ENCODE results near the gene PBX3. TPM values are rescaled to one million over a fixed set of nuclear protein-coding genes. Genes with fewer than 3 reads are reported as not detected.

The PBX3 gene
- total RNA-seq = 13.8 TPM

- peak; percentile 5 for ATAC-seq
Observed at GRCh38 chr9:125747053-125747764, at the start of gene PBX3. PBX3 (plus strand) TSS chr9:125747373.

- no peak for ATAC-seq
Observed at GRCh38 chr9:125699870-125700269, 47.3 kb upstream of the PBX3 start.

- peak; percentile 17 for ATAC-seq
Observed at GRCh38 chr9:125700791-125701190, 46.4 kb upstream of the PBX3 start.

- ATAC-seq = peak; percentile 93
Observed at GRCh38 chr9:125701351-125701750, 45.8 kb upstream of the PBX3 start.

GRCh38 chr9:125703662-125704061, 43.5 kb upstream of the PBX3 start:
- no peak for ATAC-seq

- ATAC-seq = no peak
Observed at GRCh38 chr9:125705893-125706292, 41.3 kb upstream of the PBX3 start.

GRCh38 chr9:125706651-125707471, 40.3 kb upstream of the PBX3 start, which contains the start of gene MAPKAP1:
MAPKAP1 (minus strand) TSS chr9:125707208; CDS start chr9:125672574, 34,634 bp downstream.
- ATAC-seq = peak; percentile 99

GRCh38 chr9:125707472-125707804, 39.7 kb upstream of the PBX3 start:
- ATAC-seq = no peak

GRCh38 chr9:125726456-125727132, 20.6 kb upstream of the PBX3 start:
- ATAC-seq = no peak

GRCh38 chr9:125730168-125730567, 17.0 kb upstream of the PBX3 start:
- ATAC-seq = no peak

GRCh38 chr9:125732562-125732961, 14.6 kb upstream of the PBX3 start:
- ATAC-seq = no peak

GRCh38 chr9:125739436-125739835, 7.7 kb upstream of the PBX3 start:
- ATAC-seq = no peak

- ATAC-seq = no peak
Observed at GRCh38 chr9:125742657-125743056, 4.5 kb upstream of the PBX3 start.

GRCh38 chr9:125743682-125744428, 3.3 kb upstream of the PBX3 start:
- no peak for ATAC-seq

GRCh38 chr9:125744616-125745015, 2.6 kb upstream of the PBX3 start:
- ATAC-seq = no peak

- ATAC-seq = no peak
Observed at GRCh38 chr9:125745018-125745417, 2.2 kb upstream of the PBX3 start.

- no peak for ATAC-seq
Observed at GRCh38 chr9:125745682-125746016, 1.5 kb upstream of the PBX3 start.

- ATAC-seq = peak; percentile 96
Observed at GRCh38 chr9:125746017-125746773, 978 bp upstream of the PBX3 start.

GRCh38 chr9:125746774-125747052, 460 bp upstream of the PBX3 start:
- no peak for ATAC-seq

GRCh38 chr9:125747765-125748445, 732 bp downstream of the PBX3 start:
- ATAC-seq = no peak

- no peak for ATAC-seq
Observed at GRCh38 chr9:125748446-125749099, 1.4 kb downstream of the PBX3 start.
